BE2C (cell line): ENCODE results near the gene APOBEC3H.
A peak's percentile ranks its signal among the peaks of the same experiment; 100 is the strongest.
"Not testable (repeated sequence)": the region's sequence is repeated elsewhere in the genome, so short reads cannot be mapped to it uniquely, and the experiment has no call there.

Source experiments
- DNase-seq: peaks from one replicate; pipeline ENCODE4 v3.0.0-alpha.2; 2020
- H3K27me3 ChIP-seq: fragments of 250-450 bp; sonication (Bioruptor Pico); 2 replicates; pipeline ENCODE4 v1.5.1; 2020; ENCODE audit warnings: mild to moderate bottlenecking
- H3K36me3 ChIP-seq: fragments of 250-450 bp; sonication (Bioruptor Pico); 2 replicates; pipeline ENCODE4 v1.5.1; 2020; ENCODE audit warnings: mild to moderate bottlenecking
- H3K4me1 ChIP-seq: fragments of 250-450 bp; sonication (Bioruptor Pico); 2 replicates; pipeline ENCODE4 v1.5.1; 2020
- H3K4me3 ChIP-seq: 2 replicates; pipeline ENCODE4 v1.5.1; 2011; ENCODE audit warnings: low read depth, low read length
- H3K9me3 ChIP-seq: fragments of 250-450 bp; sonication (Bioruptor Pico); 2 replicates; pipeline ENCODE4 v1.5.1; 2020
- TF ChIP-seq, protein P1 (sequence below): IDR thresholded peaks from 2 replicates; pipeline ENCODE4 v1.5.1; 2012; ENCODE audit warnings: mild to moderate bottlenecking, low read depth, low read length

The APOBEC3H gene

DNA sequence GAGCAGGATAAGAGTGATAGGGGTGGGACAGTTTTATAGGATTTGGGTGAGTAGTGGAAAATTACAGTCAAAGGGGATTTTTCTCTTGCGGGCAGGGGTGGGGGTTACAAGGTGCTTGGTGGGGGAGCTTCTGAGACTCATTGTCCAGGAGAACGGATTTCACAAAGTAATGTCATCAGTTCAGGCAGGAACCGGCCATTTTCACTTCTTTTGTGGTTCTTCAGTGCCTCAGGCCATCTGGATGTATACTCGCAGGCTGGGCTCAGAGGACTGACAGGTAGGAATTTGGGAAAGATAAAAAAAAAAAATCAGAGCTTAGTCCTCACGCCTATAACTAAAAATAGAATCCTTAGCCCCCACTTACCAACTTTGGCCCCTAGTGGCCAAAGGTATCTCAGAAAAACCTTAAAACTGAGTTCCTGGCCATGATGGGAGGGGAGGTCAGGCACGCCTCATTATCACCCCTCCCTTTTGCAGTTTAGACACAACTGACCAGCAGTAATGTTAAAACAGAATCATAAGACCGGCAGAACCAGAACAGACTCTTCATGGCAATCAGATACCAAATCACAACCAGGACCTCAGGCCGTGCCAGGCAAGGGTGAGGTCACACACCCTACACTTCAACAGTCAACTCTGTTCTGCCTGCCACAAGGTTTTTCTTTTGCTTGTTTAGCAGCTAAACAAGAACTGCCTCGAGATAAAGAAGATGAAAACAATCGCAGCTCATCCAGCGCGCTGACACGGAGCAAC is 28.8 kb upstream of the APOBEC3H start:
- no peak overlapping the region for H3K4me3 ChIP-seq
- no peaks in the 10 kb centered on the region for H3K27me3 ChIP-seq
- DNase-seq, result no peak
- H3K9me3 ChIP-seq, result no peaks in the 10 kb centered on the region
- TF ChIP-seq, protein P1, sequence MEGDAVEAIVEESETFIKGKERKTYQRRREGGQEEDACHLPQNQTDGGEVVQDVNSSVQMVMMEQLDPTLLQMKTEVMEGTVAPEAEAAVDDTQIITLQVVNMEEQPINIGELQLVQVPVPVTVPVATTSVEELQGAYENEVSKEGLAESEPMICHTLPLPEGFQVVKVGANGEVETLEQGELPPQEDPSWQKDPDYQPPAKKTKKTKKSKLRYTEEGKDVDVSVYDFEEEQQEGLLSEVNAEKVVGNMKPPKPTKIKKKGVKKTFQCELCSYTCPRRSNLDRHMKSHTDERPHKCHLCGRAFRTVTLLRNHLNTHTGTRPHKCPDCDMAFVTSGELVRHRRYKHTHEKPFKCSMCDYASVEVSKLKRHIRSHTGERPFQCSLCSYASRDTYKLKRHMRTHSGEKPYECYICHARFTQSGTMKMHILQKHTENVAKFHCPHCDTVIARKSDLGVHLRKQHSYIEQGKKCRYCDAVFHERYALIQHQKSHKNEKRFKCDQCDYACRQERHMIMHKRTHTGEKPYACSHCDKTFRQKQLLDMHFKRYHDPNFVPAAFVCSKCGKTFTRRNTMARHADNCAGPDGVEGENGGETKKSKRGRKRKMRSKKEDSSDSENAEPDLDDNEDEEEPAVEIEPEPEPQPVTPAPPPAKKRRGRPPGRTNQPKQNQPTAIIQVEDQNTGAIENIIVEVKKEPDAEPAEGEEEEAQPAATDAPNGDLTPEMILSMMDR, result 0 out of 2 replicates have a peak, but pooled peaks have one; percentile 13
- H3K36me3 ChIP-seq, result no peaks in the 10 kb centered on the region
- no peaks in the 10 kb centered on the region for H3K4me1 ChIP-seq

DNA sequence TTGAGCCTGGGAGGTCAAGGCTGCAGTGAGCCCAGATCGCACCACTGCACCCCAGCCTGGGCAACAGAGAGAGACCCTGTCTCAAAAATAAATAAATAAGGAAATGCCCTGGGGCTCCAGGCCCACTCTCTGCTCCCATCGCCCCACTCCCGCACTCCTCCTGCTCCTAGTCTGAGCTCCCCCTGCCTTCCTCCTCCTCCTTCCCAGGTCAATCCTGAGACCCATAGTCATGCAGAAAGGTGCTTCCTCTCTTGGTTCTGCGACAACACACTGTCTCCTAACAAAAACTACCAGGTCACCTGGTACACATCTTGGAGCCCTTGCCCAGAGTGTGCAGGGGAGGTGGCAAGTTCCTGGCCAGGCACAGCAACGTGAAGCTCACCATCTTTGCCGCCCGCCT is 26.9 kb upstream of the APOBEC3H start:
- DNase-seq, result no peak
- TF ChIP-seq, protein P1, result no peak
- Histone ChIP-seq H3K4me3 (no peak overlapping the region), H3K36me3 (no peaks in the 10 kb centered on the region), H3K4me1 (peaks cover 3% of the 10 kb centered on the region; the same call in 1 of the 2 replicates), H3K27me3 (no peaks in the 10 kb centered on the region), H3K9me3 (no peaks in the 10 kb centered on the region)

DNA sequence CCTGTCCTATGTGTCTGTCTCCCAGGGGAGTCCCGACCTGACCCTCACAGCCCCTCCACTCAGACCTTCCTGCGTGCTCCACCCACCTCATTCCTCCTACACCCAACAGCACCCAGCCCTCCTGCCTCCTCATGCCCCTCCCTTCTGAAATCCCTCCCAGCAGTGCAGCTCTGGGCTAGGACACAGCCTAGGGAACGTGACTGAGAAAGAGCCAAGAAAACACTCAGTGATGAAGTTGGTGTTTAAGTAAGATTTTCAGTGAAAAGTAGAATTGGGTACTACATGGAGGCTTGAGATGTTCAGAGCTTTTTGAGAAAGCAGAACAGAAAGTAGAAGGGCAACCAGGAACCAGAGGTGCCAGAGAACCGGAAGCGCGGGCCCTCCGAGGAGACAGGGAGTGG is 24.5 kb upstream of the APOBEC3H start:
- not testable (repeated sequence) for DNase-seq, H3K9me3 ChIP-seq, H3K4me3 ChIP-seq, H3K36me3 ChIP-seq, H3K27me3 ChIP-seq, H3K4me1 ChIP-seq

DNA sequence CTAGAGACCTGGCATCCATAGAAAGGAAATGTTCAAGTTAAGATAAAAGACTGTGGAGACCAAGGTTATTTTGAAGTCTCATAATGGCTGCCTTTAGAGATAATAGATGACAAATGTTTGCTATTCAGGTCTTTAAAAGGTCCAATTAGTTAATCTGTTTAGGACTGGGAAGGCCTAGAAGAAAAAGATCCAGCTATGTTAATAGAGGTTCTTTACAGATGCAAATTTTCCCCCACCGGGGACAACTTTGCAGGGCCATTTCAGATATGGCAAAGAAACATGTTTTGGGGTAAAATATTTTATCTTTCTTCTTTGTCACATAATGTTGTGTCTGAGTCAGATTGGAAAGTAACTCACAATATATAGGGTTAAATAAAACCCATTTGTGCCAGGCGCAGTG is 23.1 kb upstream of the APOBEC3H start:
- TF ChIP-seq, protein P1, result no peak
- DNase-seq, result no peak

DNA sequence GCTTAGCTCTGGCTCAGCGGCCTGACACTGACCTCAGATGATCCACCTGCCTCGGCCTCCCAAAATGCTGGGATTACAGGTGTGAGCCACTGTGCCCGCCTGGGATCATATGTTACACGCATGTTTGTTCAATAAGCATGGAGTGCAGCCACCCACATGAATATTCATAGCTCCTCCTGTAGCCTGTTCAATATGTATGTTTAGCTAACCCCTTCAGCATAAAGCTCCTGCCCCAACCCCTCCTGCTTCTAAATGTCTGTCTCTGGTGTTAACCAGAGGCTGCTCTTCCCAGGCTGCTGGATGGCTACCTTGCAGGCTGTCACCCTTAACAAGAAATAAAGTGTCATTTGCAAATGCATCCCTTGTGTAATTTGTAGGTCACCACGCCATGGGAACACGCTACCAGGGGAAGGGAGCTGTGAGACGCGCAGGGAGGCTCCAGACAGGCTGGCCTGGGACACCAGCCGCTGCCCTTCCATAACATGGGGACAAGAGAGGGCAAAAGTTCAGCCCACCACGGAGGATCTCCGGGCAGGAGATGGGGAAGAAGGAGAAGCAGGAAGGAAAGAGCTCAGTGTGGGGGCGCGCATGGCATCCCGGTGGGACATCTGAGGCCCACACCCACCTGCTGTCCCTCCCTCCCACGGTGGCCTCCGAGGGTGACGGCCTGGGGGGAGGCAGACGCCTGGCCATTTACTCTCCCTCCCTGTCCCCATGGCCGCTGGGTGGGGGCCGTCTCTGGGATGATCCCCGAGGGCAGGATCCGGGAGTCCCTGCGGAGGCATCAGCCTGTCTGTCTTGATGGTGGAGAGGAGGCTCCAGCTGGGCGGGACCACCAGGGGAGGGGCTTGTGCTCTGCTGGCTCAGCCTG is 20.7 kb upstream of the APOBEC3H start:
- H3K27me3 ChIP-seq, H3K9me3 ChIP-seq, H3K4me1 ChIP-seq, DNase-seq, H3K36me3 ChIP-seq: not testable (repeated sequence)
- H3K4me3 ChIP-seq, result peak overlapping the region; percentile 31; the same call in 1 of the 2 replicates

More for the DNA sequence above, 23.1 kb upstream of the APOBEC3H start:
- H3K27me3 ChIP-seq, result no peaks in the 10 kb centered on the region
- no peak overlapping the region for H3K4me3 ChIP-seq
- no peaks in the 10 kb centered on the region for H3K36me3 ChIP-seq
- peaks cover 3% of the 10 kb centered on the region; the same call in 1 of the 2 replicates for H3K4me1 ChIP-seq
- no peaks in the 10 kb centered on the region for H3K9me3 ChIP-seq

DNA sequence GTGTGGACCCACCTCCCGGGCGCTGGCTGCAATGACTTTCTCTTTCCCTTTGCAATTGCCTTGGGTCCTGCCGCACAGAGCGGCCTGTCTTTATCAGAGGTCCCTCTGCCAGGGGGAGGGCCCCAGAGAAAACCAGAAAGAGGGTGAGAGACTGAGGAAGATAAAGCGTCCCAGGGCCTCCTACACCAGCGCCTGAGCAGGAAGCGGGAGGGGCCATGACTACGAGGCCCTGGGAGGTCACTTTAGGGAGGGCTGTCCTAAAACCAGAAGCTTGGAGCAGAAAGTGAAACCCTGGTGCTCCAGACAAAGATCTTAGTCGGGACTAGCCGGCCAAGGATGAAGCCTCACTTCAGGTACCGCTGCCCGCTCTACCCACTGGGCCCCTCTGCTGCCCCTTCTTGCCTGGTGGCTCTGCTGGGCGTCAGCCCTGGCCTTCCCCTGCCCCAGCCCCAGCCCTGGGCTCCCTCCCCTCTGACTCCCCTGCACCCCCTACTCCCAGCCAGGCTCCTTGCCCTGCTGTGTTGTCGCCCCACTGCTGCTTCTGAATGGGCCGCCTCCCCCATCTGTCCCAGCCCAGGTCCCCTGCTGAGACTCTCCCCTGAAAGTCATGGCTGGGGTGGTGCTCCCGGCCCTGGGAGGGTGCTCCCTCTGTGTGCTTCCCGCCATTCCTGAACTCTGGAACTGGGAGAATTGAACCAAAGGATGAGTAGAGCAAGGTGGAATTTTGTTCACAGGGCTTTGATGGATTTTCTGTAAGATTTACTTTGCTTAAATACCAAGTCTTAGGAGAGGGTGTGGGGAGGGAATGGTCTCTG is 19.8 kb upstream of the APOBEC3H start, which contains the start of gene APOBEC3G:
APOBEC3G (plus strand) TSS at position 250 of the 815 bp plus-strand sequence; CDS start at position 337, 87 bp downstream.
- H3K9me3 ChIP-seq, H3K4me1 ChIP-seq, H3K36me3 ChIP-seq, H3K27me3 ChIP-seq: not testable (repeated sequence)
- DNase-seq, result peak; percentile 43
- H3K4me3 ChIP-seq, result peak within 1 kb of the TSS; percentile 38

DNA sequence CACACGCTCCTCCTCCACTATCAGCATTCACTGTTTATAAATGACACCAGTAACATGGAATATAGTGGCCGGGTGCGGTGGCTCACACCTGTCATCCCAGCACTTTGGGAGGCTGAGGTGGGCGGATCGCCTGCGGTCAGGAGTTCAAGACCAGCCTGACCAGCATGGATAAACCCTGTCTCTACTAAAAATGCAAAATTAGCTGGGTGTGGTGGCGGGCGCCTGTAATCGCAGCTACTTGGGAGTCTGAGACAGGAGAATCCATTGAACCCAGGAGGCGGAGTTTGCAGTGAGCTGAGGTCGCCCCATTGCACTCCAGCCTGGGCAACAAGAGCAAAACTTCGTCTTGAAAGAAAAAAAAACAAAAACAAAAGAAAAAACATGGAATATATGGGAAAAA is 19.1 kb upstream of the APOBEC3H start:
- H3K9me3 ChIP-seq, H3K4me3 ChIP-seq, H3K4me1 ChIP-seq, DNase-seq, H3K27me3 ChIP-seq, H3K36me3 ChIP-seq: not testable (repeated sequence)
